Kidney capillary endothelial cell (primary cell): Measurements from ENCODE around the gene PRKCQ.

ENCODE experiments used
- DNase-seq: peaks from one replicate; pipeline ENCODE4 v3.0.0-alpha.2; 2018; ENCODE audit warnings: low spot score

Gene PRKCQ

DNA sequence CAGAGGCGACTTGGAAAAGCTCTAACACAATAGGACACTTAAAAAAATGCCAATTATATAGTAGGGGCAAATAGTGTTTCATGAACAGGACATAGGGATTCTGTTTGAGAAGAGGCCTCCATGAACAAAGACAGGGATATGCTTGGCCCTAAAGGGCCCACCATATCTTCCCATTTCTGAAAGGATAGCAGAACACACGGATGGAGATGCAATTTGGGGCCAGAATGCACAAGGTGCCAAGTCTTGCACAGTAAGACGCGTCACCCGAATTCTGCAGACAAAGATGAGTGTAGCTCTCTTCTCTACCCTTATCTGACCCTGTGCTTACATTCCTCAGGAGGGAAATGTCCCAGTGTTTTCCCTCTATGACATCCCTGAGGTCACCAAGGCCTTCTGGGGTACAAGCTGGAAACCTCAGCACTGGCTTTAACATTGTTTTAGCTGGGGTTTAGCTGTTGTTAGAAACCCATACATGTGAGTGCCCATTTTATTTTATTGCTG, 12.8 kb downstream of the PRKCQ start:
- DNase-seq, result no peak

DNA sequence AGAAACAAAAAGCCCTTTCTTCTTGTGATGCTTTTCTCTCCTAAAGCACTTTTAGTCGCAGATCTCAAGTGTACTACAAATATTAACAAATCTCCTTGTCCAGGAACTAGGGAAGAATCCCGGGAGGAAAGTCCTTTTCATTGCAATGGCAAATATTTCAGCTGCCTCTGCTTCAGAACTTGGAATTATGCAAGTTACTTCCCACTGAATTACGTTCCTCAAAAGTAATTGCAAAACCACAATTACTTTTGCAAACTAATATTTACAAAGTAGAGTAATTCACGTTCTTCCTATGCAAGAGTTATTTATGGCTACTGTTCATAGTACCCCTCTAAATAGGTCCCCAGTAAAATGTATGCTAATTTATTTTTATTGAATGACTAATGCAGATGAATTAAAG, 14.5 kb downstream of the PRKCQ start:
- no peak for DNase-seq

DNA sequence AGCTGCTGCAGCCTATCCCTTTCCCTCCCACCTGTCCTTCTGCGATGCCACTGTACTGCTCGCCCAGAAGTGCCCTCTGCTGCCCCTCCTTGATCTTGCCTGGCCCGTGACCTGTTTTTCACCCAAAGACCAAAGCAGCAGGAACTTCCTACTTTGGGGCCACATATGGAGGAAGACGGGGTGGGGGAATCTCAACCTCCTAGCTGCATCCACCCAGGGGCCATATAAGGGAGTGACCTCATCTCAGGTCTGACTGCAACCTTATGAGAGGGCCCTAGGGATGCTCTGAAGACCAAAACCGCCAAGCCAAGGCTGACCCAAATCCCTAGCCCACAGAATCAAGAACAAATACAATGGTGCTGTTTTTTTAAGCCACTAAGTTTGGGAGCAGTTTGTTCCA, 15.7 kb downstream of the PRKCQ start:
- no peak for DNase-seq

DNA sequence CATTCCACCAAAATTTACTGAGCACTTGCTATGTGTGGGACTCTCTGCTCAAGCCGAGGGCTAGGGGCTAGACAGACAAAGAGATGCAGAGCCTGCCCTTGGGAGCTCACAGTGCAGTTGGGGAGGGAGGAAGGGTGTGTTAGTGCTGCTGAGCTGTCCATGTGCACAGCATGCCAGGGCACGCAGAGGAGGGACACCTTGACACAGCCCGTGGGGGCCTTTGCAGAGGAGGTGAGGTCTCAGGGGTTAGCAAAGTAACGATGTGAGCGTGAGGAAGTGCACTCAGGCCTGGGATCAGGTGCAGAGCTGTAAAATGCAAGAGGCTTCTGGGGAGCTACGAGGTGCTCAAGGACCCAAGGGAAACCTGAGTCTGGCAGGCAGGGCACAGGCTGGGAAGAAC, 16.3 kb downstream of the PRKCQ start:
- DNase-seq, result no peak

DNA sequence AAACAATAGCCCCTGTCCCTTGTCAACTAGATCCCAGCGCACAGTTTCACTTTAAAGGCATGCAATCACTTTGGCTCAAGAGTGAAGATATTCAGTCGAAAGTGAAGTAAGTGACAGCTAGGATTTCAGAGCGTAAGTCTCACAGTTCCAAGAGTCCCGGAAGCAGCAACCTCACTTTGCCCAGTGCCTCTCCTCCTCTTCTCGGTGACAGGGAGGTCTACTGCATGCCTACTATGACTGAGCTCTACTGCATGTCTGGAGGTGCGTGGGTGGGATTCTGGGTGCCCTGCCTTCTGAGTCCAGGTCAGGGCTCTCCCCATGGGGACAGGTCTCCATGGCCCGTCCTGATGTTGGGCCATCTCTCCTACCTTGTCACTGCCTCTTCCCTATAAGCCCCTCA, 17.0 kb downstream of the PRKCQ start:
- DNase-seq, result no peak

DNA sequence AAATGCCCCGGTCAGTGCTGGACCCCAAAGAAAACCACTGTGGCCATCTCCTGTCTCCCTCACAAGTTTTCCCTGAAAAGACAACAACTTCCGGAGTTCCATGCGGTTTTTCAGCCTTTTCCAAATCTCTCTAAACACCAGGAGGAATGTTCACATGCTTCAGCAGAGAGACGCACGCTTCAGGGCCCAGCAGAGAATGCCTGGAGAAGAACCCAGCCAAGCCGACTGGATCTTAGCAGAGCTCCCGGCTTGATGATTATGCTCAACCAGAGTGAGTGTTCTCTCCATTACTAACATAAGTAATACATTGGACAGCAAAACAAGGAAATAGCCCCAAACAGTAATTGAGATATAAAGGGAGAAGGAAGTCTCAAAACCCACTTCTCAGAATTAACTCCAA, 17.9 kb downstream of the PRKCQ start:
- no peak for DNase-seq

DNA sequence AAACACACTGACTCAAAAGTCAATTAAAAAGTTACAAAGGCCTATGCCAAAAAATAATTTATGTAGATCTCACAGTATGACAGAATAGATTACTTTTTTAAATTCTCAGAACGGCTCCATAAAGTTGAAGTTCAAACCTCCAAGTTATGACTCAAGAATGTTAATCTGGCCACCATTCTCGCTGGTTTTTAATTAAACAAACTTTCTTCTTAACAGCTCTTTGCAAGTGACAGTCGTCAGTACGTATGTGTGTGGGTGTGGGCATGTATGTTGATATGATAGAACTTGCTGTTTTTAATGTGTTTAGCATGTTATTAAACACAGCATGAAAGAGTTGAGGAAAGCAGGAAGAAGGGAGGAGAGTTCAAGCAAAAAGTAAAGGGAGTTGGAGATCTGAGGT, 18.5 kb downstream of the PRKCQ start:
- no peak for DNase-seq

DNA sequence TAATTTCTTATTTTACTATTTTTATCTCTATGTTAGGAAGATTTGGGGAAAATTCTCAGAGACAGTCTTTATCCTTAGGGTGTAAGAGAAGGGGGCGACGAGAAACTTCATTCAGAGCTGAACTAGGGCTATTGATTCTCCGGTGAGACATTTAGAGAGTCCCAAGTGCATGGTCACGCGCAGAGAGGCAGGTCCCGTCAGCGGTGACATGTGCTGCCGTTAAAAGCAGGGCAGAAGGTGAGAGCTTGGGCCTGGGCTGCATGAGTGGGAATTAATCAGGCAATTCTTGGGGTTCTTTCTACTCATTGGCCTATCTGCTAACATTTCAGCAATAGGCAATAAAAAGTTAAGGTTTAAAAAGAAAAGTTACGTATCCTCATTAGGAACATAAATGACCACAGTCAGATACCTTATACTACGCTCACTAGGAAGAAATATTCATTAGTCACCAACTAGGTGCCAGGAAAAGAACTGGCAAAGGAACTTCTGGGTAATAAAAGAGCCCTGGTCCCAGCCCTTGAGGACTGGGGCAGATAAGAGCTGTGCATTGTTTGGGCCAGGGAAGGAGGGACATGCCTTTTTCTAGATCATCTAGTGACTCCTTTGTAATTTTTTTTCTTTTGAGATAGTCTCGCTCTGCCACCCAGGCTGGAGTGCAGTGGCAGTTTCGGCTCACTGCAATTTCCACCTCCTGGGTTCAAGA, 21.2 kb downstream of the PRKCQ start:
- DNase-seq, result no peak

DNA sequence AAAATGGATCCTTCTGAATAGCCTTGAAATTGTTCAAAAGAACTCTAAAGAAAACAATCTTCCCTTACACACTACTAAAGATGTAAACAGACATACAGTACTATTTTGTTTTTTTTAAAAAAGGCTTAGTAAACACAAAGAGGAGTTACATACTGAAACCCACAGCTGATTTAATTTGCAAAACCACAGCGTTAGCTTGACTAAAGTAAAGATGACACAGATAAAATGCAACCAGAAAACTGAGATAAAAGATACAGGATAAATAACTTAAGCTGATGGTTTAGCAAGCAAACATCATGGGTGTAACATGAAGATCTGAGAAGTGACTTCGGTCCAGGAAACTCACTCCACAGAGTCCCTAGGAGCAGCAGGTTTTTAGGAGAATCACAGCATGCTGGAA, 21.8 kb downstream of the PRKCQ start:
- no peak for DNase-seq

DNA sequence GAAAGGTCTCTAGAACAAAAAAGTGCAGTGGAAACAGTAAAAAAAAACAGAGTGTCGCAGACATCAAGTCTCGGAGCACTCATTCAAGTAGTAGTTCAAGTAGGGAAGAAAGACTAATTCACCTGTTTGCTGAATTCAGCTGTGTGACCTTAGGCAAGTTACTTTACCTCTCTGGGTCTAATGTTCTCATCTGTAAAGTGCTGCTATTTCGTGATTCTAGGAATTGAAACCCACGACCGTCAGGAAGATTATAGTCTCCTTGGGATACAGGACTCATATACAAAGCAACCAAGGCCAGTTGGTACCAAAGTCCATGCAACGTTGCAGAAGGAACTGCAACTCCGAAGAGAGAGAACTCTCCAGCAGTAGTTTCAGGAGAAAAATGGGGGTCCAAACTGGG, 26.1 kb downstream of the PRKCQ start:
- DNase-seq, result no peak

DNA sequence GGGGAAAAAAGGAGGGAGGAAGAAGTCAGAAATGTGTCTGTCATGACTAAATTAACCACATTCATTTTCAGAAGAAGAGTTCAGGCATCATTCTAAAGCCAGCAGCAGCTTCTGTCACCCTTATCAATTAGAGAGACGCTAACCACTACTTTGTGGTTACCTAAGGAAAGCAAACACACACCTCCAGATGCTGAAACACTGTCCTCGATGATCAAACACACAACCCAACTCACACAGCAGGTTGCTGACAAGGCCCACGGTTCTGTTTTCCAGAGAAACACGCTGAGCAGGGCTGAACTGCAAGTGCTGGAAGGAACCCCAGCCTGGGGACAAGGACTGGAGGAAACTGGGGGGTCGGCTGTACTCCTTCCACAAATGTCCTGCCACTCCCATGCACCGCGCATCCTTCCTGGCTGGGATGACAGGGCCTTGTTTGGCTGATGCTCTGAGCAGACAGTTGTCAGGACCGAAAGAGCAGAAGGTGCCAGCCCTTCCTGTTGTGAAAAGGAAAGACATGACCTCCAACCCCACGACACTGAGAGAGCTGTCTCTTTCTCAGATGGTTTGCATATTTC, 36.6 kb downstream of the PRKCQ start:
- no peak for DNase-seq

DNA sequence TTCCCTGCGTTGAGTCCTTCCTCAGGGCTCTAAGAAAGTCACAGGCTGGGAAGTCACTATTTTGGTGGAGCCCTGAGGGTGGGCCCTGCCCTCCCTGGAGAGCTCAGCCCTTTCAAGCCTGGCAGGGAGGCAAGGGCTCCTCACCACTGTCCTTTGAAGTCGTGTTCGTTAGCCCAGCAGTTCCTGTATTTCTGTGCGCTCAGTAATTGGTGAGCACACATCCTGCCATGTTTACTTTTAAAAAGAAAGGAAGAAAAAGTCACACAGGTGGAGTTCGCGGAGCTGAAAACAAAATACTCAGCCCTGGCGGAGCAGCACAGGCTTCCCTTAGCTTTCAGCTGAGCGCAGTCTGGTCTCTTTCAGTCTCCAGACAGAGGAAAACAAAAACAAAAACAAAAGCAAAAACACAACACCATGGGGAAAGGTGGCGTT, 37.1 kb downstream of the PRKCQ start:
- DNase-seq, result no peak

DNA sequence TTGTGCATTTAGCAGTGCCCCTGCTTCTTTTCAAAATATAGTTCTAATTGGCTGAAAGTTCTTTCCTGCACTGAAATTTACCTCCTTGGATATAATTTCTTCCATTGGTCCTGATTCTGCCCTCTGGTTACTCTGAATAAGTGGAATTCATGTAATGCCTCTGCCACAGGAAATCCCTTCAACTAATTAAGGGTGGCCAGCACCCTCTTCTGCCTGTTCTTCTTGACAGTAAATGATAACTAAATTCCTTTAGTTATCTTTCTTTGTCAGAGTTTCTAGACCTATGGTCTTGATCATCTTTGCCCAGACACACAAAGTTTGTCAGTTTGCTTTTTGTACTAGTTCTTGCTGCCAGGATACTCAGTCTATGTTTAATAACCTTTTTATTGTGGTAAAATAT, 40.2 kb downstream of the PRKCQ start:
- no peak for DNase-seq

DNA sequence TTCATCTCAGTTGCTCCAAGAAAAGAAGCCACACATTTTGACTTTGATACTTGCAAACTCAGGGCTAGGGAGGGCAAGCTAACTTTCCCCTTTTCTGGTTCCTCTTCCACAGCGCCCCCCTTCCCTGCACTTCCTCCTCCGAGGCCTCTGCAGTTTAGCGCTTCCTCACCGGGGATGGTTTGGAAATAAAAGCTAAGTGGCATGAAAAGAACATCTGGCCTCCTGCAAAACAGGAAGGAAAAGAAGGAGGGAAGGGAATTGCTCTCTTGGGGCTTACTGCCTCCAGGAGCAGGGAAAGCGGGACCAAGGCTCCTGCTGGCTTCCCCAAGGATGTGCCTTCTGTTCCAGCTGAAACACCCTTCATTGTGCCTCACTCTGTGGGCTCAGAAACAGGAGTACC, 42.3 kb downstream of the PRKCQ start:
- no peak for DNase-seq

DNA sequence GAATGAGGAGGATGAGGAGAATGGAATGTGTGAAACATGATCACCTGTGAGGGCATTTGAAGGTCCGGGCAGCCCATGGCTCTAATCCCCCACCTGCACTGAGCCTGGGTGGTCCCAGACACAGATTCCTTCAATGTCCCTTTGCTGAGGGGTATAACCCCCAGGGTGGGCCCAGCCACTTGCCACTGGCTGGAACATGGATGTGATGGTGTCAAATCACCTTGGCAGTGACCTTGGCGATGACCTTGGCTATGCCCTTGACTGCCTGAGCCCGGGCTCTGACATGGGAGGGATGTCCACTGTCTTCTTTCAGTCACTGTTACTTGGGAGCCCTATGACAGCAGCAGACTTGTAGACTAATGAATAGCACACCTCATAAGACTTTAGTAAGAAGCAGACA, 44.0 kb downstream of the PRKCQ start:
- no peak for DNase-seq

DNA sequence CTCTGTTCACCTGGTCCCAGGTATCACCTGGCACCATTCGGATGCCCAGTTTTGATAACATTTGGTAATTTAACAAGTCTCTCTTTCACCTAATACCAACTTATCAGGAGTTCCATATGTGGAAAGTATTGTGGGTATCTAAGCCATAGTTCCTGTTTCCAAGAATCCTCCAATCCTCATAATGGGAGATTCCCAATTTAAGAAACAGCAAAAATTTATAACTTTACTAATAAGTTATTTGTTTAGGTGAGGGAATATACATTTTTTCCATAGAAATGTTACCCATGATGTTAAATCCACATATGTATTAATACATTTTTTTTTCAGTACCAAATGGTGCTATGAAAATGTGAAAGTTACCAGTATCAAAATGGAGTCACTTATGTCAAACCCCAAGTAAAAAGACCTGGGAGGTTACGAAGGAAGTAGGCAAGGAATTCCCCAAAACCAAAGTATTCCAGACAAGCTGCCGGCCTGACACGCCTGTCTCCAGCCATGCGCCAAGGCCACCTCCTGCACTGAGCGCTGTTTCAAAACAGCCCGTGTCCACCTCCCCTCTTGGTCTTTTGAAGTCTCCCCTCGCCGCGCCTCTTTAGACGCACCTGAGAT, 44.8 kb downstream of the PRKCQ start:
- no peak for DNase-seq

DNA sequence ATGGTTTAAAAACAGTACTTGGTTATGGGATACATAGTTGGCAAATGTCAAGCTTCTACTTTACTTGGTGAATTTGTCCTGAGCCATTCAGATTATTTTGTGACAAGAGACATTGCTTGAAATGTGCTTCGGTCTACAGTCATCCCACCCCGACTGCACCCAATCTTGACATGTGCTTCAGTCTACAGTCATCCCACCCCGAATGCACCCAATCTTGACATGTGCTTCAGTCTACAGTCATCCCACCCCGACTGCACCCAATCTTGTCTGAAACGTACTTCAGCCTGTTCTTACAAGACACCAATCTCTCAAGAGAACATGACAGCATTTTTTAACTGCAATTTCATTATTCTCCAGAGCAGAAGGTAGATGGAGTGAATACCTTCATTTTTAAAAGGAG, 47.8 kb downstream of the PRKCQ start:
- no peak for DNase-seq

DNA sequence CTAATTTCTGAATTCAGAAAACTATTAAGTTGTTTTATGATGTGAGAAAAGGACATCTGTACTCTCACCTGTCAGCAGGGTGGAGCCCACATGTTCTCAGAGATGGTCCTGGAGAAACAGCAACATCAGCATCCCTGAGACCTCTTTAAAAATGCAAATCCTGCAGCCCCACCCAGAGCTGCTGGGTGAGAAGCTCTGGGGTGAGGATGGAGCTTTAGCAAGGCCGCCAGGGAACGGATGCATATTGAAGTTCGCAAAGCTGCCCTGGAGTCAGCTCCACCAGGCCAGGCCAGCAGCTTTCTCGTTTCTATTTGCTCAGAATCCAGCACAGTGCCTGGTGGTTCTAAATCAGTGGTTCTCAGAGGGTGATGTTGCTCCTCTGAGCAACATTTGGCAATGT, 49.1 kb downstream of the PRKCQ start:
- no peak for DNase-seq

DNA sequence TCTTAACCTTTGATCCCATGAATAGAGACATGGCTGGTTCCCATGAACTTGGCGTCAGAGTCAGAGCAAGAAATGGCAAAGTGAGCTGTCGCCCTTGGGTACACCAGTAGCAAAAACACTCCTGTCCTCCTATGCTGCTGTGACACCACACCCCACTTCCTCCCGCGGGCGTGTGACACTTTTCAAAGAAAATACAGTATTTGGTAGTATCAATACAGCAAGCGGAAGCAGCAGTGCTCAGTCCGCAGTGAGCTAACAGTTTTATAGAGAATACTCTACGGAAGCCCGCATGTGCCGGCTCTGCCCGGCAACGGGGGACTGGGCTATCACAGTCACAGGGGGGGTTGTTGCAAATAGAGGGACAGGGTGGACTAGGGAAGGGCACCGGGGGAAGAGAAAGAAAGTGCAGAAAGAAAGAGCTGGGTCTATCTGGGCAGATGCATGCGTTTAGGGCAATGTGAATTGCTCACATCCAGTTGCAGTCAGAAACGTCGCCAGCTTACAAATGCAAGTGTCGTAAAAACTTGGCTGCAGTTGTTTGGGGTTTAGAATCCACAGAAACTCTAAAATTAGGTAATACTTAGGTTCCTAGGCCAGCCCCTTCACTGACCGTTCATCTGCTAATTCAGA, 49.8 kb downstream of the PRKCQ start:
- no peak for DNase-seq

DNA sequence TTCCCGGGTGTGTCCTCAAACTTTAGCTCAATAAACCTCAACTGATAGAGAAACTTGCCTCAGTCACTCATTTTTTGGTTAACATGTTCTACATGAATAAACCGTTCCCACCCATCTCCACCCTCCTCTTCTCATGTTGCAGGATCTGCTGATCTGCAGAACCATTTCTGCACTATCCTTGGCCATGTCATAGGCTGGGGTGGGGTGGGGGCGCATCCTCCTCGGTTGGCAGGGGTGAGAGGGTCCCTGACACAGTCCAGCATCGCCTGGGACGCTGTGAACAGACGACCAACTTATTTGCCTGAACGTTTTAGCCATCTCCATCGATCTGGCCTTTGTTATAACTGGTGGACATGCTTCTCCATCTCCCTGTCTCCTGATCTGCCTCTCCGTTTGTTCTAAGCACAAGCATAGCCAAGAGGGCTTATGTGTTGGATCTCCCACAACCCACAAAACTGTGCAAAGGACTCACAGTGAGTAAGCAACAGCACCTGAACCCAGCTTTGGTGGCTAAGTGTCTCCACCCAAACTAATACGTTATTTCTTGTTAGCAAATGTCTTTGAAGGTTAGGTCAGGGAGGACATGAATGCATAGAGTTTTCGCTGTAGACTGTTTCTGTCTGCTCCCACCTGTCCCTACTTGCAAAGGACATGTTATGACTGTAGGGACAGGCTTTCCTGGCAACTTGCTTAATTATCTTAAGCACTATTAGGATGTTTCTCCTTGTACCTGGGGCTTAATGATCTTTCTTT, 51.7 kb downstream of the PRKCQ start:
- no peak for DNase-seq

DNA sequence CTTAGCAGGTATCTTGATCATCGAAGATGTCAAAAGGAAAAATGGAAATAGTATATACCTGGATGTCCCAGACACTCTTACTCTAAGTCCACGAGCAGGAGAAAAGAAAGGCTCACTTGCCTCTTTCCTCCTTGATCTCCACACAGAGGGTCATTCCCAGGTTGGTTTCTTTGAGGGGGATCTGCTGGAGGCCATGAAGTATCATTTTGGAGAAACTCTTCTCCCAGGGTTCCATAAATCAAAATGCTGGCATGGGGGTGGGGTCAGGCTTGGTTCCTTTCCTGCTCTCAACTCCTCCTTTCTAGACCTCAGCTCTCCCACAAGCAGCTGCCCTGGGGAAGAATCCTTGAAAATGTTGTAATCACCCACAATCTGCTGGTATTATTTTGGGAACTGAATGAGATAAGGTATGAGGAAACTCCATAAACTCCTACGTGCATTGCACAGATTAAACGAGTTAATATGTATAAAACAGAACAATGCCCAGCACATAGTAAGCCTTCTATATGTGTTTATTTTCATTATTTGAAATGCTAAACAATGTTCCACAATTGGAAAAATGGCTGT, 54.4 kb downstream of the PRKCQ start:
- no peak for DNase-seq

DNA sequence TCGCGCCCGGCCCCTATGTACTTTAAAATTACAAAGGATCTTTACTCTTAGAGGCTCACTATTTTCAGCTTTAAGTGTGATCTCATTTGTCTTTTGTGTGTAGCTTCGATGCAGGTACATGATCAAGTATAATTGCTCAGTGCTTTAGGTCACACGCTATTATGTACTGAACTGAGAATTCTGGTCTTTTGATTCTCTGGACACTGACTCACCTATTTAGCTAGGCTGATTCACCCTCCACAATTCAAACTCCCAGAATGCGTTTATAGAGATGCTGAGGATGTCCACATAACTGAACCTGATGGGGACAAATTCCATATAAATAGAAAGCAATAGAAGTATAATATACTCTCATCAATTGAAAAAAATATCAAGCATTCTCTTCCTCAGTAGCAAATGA, 57.8 kb downstream of the PRKCQ start:
- no peak for DNase-seq
